Measurements from ENCODE around the gene HEXA.
A peak's percentile ranks its signal among the peaks of the same experiment; 100 is the strongest.

The HEXA gene

DNA sequence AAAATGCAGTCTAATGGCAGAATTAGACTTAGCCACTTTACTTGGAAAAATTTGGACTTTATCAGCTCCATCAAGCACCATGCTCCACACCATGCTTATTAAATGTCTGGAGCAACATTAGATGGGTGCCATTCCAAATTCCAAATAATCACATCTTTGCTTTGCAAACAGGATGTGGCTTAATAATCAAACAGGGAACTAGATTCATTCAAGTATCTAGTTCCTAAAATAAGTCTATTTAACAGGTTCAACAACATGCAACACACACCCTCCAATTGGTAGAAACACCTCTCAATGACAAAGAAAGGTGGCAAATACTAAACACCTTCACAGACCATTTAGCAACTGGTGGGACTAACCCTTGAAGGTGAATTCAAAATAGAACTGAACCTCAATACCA is 3.5 kb downstream of the HEXA start:
- DNase-seq, result no peak

DNA sequence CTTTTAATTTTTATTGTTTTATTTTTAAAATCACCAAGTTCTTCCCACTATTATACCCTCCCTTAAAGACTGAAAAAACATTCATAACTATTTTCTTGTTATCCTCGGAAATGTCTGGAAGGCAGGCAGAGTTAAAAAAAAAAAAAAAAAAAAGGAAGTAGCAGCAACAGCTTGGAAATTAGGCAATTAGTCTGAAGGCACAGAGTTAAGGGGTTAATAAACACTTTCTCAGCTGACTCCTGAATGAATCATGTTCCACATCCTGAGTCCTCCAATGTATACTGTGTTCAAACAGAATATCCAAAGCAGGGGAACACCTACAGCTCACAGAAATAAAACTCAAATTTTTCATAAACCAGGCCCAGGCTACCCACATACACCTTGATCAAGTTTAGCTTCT is 5.8 kb downstream of the HEXA start:
- no peak for DNase-seq

DNA sequence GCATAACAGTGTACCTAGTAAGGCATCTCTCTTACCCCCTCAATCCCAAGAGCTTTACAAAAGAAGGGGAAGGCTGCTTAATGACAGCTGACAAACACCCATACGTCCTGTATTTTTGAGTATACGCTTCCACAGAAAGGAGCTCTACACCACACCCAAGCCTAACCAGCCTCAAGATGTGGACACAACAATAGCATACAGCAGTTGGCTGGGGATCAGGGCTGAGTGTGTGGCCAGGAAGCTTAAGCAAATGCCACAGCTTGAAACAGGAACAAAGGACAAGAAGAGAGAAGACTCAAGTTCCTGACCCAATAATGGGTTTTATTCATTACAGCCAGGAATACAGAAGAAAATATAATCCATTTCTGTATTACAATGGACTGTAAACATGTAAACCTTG is 6.9 kb downstream of the HEXA start:
- no peak for DNase-seq

DNA sequence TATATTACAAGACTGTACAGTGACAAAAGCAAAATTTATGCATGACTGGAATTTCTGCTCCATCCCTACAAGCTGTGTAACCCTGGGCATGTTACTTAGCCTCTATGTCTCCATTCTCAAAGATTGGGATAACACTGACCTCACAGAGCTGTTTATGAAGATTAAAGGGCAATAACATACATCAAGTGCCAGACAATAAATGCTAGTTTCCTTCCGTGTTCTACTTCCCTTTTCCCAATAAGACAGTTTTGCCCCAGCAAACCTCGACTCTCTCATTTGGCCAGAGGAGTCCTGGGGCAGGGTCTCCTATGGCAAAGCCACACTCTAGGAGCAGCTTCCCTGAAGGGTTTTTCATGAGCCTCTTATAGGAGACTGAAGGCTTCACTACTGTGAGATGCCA is 7.5 kb downstream of the HEXA start:
- DNase-seq, result no peak

DNA sequence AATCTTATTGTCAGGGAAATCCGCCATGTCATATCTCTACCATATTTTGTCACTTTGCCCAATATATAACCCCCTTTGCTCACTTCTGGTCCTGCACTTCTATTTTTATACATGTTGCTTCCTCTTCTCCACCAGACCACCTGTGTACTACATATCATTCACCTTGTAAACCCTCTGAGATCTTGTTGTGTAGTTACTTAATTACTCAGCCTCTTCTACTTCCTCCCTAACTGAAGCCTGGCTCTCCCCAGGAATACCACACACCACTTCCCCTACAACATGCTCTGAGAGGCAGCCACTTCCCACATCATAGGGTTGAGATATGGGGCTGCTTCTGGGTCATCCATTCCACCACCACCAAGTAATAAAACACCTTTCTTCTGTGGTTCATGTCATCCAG is 10.0 kb downstream of the HEXA start:
- DNase-seq, result no peak

DNA sequence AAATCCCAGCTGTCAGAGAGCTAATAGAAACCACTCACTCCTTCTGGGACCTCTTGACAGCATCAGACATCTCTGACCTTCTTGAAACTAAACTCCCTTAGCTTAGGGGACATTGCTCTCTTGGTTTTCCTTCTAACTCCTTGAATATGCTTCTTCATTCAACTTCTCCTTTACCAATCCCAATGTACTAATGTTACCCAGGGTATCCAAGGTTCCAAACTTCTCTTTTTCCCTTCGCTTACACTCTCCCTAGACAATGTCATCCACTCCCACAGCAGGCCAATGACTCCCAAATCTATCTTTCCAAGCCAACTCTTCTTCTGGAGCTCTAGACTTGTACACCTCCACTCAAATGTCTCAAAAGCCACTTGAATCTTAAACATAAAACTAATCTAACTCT is 14.6 kb downstream of the HEXA start:
- DNase-seq, result no peak

DNA sequence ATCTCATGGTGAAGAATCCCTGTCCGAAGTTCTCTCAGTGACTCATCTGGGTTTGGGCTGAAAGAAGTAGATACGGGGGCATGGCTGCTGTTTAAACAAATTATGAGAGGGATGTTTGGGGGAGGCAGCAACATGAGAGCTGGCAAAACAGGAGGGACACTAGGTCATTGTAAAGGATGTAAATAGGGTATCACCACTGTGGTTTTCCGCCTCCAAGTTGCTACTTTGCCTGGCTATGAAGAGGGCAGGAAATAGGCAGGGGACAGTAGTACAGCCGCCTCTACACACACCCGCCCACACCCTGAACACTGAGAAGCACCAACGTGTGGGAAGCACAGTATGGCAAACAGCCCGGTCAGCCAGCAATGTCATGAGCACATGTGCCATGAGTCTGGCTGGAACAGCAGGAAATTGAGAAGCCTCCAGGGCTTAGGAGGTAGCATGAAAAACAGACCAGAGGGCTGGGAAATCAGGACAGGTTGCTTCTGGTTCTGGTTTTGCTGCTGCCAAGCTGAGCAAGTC is 17.1 kb downstream of the HEXA start:
- DNase-seq, result no peak

DNA sequence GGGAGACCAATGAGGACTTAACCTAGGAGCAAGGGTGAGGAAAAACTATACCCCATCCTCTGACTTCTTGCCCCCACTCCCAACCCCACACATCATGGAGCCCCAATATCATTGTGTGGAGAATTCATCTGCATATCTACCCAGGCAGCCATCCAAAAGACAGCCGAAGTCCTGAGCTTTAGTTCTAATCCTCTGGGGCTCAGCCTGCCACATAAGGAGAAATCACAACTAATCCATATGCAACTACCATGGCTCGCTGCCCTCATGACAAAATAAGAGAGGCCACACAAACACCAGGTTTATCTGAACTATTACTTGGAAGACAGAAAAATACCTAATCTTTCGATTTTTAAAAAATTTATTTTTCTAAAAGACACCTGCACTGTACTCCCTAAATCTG is 17.7 kb downstream of the HEXA start:
- no peak for DNase-seq

DNA sequence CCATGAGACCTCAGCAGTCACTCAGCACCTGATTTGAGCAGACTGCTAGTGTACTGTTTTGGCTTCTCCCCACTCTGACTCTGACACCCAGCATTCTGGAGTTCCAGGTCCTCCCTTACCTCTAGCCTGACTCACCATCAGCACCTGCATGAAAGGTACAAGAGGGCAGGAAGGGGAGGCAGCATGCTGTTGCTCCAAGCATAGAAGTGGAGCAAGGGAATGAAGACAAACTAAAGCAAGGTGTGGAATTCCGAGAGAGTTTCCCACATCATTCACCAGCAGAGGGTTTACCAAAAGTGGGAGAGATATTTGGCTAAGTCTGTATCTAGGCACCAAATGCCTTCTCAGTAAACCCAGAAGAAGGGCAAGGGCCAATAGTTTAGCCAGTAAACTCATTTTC is 21.3 kb downstream of the HEXA start:
- DNase-seq, result no peak

DNA sequence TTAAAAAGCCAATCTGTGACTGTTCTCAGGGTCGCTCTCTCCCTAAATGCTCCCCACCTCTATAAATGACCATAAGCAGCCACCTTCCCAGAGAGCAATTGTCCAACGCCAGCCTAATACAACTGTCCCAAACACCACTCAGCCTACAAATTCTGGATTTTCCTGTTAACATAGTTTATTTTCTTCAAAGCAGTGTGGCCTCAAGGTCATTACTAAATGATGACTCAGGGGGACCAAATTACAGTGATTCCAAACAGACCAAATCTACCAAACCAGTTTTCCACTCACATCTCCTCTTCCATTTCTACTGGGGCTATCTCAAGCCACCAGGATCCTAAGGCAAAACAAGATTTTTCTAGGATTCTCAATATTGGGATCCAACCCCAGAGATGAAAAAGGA is 22.5 kb downstream of the HEXA start:
- DNase-seq, result no peak

DNA sequence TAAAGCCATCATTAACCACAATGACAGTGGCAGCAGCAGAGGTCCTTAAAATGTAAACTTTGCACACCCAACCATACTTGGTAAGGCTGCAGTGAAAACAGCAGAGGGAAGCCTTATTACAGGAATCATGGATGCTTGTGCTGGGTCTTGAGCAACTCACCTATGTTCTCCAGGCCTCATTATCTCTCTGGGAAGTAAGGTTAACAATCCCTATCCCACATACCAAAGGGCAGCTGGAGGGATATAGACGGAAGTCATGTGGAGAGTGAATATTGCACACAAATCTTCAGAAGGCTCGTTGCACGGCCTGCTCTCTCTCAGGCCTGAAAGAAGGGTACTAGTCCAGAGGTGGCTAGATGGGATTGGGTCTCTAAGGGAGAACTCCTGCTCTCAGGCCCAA is 30.0 kb downstream of the HEXA start:
- DNase-seq, result no peak

DNA sequence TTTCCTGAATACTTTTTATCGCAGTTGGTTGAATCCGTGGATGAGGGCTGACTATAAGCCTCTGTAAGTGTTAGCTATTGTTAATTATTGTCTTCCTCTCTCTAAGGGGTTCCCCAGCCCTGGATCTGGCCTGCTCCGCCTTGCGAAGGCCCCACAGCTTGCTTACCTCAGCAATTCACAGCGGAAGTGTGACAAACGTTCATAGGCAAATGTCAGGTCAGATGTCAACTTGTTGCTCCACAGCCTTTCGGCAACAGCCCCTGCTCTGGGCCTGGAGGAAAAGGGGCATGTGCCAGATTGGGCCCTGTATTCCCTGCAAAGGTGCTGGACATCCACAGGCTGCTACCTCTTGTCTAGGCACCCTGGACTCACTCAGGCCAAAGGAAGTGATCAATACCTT is 30.5 kb downstream of the HEXA start:
- no peak for DNase-seq

DNA sequence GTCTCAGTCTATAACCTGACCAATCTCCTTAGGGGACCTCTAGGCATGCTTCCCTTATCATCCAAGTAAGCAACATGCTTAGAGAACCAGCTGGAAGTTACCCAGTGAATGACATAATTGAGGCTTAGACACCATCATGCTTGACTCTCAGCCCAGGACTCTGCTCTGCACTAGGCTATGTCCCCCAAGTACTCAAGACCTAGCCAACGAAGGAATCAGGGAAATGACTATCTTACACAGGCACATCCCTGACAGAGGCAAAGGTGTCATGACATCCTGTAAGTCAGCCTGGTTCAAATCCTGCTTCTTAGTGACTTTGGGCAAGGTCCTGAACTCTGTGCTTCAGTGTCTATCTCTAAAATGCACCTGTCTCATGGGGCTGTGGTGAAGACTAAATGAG is 31.2 kb downstream of the HEXA start:
- DNase-seq, result no peak

DNA sequence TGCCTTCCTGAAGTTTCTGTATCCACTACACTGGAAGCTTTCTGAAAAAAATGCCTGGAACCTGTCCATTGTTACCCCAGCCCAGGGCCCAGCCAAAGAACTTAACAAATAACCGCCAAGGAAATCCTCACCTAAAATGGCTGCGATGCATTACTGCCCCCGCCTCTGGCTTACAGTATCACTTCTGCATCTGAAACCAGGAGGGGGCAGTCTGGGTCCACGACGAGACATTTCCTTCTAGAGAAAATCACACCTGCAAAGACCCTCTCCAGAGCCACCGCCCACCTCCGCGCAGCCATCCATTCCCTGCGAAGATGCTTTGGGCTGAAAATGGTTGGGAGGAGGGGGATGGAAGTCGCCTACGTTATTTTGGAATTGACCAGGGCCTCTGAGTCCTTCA is 33.4 kb downstream of the HEXA start:
- DNase-seq, result no peak

DNA sequence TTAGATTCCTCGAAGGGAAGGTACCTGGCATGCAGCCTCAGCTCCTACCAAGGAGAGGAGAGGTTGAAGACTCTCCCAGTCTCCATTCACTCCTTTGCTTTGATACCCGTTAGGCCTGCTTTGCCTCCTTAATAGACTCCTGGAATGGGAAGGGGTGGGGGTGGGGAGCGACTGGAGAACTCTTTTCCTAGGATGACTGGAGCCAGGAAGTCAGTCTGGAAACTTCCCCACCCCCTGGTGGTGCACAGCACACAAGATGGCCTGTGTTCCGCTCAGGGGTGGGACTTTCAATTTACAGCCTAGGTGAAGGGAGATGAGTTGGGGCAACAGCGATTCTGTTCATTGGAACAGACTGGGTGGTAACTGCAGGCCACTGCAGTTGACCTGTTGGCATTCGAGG is 34.5 kb downstream of the HEXA start:
- DNase-seq, result no peak

DNA sequence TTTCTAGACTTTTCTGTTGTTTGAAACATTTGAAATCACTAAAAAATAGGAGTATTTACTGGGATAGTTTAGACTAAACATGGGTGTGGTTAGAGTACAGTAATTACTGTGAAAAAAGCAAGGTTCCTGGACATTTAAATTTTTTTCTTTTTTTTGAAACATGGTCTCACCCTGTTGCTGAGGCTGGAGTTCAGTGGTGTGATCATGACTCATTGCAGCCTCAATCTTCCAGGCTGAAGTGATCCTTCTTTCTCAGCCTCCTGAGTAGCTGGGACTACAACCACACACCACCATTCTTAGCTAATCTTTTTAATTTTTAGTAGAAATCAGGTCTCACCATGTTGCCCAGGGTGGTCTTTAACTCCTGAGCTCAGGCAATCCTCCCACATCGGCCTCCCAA is 35.4 kb downstream of the HEXA start:
- no peak for DNase-seq

DNA sequence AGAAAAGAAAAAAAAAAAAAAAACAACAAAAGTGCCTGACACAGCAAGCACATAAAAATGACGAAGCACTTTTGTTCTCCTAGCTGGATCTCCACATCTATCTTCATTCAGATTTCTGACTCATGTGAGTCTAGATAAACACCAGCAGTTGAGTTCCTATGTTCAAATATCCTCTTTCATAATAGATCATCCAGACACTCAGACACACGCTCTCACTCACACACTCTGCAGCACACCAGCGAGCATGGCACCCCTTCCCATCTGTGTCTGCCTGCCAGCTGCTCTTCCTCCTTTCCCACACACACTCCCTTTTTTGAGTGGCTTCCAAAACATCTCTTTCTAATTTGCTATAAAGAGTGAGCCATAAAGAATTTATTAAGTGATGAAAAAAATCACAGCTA is 36.0 kb downstream of the HEXA start:
- no peak for DNase-seq

DNA sequence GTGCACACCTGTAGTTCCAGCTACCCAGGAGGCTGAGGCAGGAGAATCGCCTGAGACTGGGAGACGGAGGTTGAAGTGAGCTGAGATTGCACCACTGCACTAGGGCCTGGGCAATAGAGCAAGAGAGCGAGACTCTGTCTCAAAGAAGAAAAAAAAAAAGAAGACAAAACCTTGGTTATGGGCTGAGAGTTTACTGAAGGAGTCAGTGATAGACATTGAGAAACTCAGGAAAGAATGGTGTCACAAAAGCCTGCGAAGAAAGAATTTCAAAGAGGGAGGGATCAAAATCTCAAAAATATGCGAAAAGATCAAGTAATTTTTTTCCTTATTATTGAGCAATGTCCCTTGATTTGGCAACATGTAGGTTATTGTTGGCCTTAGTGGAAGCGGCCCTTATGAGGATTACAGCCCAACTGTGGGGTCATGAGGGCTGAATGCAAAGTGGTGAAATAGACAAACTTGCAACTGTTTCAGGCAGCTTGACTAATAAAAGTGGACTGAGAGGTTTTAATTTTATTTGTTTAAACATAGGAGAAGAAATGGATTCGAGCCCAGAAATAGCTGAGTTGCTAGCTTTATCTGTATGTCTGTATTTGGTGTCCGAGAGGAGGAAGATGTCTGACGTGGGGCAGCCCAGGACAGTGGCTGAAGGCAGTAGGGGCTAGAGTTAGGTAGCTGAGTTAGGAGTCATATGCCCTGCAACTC is 37.0 kb downstream of the HEXA start:
- DNase-seq, result no peak

DNA sequence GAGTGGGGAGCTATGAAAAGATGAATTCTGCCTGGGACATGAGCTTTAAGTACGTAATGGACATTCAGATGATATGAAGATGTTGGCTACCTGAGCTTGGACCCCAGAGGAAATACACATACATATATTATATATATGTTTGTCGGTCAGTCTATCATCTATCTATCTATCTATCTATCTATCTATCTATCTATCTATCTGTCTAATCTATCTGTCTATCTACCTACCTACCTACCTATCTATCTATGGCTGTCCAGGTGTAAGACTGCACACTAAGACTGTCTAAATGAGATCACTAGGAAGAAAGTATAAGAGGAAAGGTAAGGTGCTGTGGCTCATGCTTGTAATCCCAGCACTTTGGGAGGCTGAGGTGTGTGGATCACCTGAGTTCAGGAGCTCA is 37.7 kb downstream of the HEXA start:
- no peak for DNase-seq

DNA sequence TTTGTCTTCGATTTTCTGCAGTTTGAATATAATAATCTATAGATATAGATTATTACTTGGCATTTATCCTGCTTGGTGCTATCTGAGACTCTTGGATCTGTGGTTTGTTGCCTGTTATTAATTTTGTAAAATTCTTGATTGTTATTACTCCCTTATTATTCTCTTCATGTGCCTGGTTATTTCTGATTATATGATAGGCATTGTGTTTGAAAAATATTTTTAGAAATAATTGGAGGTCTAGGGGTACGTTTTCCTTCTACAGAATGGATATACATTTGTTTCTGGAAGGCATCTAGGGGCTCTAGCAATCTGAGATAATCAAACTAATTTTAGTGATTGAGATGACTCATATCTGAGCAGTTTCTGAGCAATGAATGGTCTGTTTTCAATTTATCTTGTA is 41.0 kb downstream of the HEXA start:
- DNase-seq, result no peak

DNA sequence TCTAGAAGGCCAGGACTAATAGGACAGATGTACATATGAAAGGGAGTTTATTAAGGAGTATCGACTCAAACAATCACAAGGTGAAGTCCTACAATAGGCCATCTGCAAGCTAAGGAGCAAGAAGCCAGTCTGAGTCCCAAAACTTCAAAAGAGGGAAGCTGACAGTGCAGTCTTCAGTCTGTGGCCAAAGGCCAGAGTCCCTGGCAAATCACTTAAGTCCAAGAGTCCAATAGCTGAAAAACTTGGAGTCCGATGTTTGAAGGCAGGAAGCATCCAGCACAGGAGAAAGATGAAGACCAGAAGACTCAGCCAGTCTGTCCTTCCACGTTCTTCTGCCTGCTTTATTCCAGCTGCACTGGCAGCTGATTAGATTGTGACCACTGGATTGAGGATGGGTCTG is 44.8 kb downstream of the HEXA start:
- DNase-seq, result no peak

DNA sequence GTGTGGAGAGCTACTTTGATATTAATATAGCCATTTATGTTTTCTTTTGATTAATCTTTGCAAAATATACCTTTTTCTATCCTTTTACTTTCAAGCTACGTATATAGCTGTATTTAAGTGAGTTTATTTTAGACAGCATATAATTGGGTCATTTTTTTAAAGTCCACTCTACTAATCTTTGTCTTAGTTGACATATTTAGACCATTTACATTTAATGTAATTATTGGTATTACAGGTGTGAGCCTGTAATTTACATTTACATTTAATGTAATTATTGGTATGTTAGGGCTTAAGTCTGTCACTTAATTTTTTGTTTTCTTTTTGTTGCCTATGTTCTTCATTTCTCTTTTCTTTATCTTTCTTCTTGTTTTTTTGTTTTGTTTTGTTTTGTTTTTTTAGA is 52.1 kb downstream of the HEXA start:
- DNase-seq, result no peak

DNA sequence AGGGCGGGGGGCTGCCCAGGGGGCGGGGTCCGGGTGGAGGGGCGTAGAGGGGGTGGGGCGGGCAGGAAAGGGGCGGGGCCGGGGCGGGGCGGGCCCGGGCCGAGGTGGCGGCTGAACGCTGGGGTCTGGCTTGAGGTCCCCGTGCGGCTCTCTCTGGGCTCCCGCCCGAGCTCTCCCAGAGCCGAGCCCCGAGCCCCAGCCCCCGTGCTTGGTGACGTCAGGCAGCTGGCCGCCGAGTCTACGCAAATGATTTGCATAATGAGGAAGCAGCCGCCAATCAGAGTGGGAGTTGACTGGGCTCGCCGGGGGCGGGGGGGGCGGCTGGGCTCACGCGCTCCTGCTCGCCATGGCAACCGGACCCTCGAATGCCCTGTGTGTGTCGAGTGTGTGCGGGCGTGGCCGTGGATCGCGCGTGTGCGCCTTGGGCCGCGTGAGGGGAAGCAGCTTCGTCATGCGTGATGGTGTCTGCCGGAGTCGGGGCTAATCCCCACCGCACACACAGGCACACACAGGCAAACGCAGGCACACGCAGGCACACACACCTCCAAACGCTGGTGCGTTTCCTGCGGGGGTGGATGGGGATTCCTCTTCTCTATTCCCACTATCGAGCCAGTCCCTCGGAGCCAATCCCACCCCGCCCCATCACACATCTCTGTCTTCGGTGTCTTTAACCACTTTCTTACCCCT is 55.7 kb downstream of the HEXA start, which contains the start of gene CELF6:
Gene CELF6, minus strand, starts transcription at position 173 of the 687 bp plus-strand sequence. CDS start 283 bp downstream, outside the sequence.
- peak; percentile 77 for DNase-seq

DNA sequence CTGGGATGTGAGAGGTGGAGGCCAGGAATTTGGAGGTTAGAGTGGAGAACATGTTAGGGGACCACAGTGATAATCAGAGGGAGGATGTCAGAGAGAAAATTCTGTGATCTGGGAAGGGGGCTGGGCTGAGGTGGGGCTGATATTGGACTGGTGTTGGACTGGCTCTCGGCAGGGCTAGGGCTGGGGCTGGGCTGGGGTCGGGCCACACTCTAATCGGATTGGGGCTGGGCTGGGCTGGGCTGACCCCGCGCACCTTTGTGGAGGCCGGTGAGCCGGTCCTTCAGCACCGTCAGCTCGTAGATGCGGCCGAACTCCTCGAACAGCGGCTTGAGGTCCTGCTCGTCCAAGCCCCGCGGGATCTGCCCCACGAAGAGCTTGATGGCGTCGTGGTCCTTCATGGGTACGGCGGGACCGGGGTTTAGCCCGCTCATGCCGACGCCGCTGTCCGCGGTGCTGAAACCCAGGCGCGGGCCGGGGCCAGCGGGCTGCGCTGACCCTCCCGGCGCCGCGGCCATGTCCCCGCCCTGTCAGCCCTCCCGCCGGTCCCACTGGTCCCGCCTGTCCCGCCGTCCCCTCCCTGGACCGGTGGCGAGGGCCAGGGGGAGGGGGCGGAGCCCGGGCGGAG is 56.3 kb downstream of the HEXA start:
- peak; percentile 59 for DNase-seq

All from T1000 (cell line).